Measurements from ENCODE around the gene SLC6A1.

DNA sequence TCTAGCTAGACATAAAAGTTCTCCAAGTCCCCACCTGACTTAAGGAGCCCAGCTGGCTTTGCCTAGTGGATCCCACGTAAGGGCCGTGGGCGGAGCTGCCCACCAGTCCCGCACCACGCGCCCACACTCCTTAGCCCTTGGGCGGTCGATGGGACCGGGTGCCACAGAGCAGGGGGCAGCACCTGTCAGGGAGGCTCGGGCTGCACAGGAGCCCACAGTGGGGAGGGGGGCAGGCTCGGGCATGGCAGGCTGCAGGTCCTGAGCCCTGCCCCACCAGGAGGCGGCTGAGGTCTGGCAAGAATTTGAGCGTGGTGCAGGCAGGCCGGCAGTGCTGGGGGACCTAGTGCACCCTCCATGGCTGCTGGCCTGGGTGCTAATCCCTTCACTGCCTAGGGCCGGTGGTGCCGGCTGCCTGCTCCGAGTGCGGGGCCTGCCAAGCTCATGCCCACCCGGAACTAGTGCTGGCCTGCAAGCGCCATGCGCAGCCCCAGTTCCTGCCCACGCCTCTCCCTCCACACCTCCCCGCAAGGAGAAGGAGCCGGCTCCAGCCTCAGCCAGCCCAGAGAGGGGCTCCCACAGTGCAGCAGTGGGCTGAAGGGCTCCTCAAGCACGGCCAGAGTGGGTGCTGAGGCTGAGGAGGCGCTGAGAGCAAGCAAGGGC lies 78.7 kb downstream of the SLC6A1 start:
- TF ChIP-seq, protein P1, sequence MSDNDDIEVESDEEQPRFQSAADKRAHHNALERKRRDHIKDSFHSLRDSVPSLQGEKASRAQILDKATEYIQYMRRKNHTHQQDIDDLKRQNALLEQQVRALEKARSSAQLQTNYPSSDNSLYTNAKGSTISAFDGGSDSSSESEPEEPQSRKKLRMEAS (IDR thresholded peaks at IDR 0.05): no peak
- TF ChIP-seq, protein P2, sequence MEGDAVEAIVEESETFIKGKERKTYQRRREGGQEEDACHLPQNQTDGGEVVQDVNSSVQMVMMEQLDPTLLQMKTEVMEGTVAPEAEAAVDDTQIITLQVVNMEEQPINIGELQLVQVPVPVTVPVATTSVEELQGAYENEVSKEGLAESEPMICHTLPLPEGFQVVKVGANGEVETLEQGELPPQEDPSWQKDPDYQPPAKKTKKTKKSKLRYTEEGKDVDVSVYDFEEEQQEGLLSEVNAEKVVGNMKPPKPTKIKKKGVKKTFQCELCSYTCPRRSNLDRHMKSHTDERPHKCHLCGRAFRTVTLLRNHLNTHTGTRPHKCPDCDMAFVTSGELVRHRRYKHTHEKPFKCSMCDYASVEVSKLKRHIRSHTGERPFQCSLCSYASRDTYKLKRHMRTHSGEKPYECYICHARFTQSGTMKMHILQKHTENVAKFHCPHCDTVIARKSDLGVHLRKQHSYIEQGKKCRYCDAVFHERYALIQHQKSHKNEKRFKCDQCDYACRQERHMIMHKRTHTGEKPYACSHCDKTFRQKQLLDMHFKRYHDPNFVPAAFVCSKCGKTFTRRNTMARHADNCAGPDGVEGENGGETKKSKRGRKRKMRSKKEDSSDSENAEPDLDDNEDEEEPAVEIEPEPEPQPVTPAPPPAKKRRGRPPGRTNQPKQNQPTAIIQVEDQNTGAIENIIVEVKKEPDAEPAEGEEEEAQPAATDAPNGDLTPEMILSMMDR (IDR thresholded peaks at IDR 0.05): no peak
- TF ChIP-seq POLR2AphosphoS2 (conservative IDR thresholded peaks at IDR 0.05; ENCODE audit: low read length) (no peak), RAD21 (conservative IDR thresholded peaks at IDR 0.05 in 1 of 2, IDR thresholded peaks at IDR 0.05 in 1 of 2) (no peak), NPAS2 (CRISPR knock-in tag; IDR thresholded peaks at IDR 0.05; ENCODE audit: borderline replicate concordance) (no peak), EP300 (IDR thresholded peaks at IDR 0.05) (no peak), RFX5 (IDR thresholded peaks at IDR 0.05) (no peak)
- TF ChIP-seq, protein P3, sequence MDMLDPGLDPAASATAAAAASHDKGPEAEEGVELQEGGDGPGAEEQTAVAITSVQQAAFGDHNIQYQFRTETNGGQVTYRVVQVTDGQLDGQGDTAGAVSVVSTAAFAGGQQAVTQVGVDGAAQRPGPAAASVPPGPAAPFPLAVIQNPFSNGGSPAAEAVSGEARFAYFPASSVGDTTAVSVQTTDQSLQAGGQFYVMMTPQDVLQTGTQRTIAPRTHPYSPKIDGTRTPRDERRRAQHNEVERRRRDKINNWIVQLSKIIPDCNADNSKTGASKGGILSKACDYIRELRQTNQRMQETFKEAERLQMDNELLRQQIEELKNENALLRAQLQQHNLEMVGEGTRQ (IDR thresholded peaks at IDR 0.05): no peak
- TF ChIP-seq, protein P4, sequence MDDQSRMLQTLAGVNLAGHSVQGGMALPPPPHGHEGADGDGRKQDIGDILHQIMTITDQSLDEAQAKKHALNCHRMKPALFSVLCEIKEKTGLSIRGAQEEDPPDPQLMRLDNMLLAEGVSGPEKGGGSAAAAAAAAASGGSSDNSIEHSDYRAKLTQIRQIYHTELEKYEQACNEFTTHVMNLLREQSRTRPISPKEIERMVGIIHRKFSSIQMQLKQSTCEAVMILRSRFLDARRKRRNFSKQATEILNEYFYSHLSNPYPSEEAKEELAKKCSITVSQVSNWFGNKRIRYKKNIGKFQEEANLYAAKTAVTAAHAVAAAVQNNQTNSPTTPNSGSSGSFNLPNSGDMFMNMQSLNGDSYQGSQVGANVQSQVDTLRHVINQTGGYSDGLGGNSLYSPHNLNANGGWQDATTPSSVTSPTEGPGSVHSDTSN (IDR thresholded peaks at IDR 0.05): no peak

Measured in A549 (cell line).